Bronchial epithelial cell (primary cell): Measurements from ENCODE around the gene NRGN. TPM values are rescaled to one million over a fixed set of nuclear protein-coding genes. Genes with fewer than 3 reads are reported as not detected.

Source experiments
- DNase-seq: peaks from one replicate; pipeline ENCODE4 v3.0.0-alpha.2; 2010; ENCODE audit warnings: low read depth
- FAIRE-seq: peaks from 2 replicates; lab custom pipeline; 2011; peaks lifted over from hg19 to GRCh38; lab: Jason Lieb, UNC
- H3K27me3 ChIP-seq: 2 replicates; pipeline ENCODE4 v1.5.1; 2011; ENCODE audit warnings: low read length; ENCODE audit not compliant: control insufficient read depth, insufficient read depth
- H3K36me3 ChIP-seq: 2 replicates; pipeline ENCODE4 v1.5.1; 2011; ENCODE audit warnings: low read length; ENCODE audit not compliant: control insufficient read depth, insufficient read depth
- H3K4me3 ChIP-seq: 2 replicates; pipeline ENCODE4 v1.5.1; 2011; ENCODE audit warnings: mild to moderate bottlenecking, low read depth, low read length, control low read depth
- CTCF ChIP-seq: IDR thresholded peaks from 2 replicates; pipeline ENCODE4 v1.5.1; 2011; ENCODE audit warnings: mild to moderate bottlenecking, moderate library complexity, low read length, control low read depth, inconsistent platforms; ENCODE audit not compliant: insufficient read depth, severe bottlenecking
- total RNA-seq: library from RNA; depleted of rRNA; stranded (reverse); fragments of >200 nt; gene quantifications from 2 replicates; pipeline ENCODE4 v1.2.1, GENCODE V29; 2014

Gene NRGN
- total RNA-seq, 1 donor from 2014 or later = not detected

- no peaks in the 10 kb centered on the region for H3K27me3 ChIP-seq
- no peaks in the 10 kb centered on the region for H3K36me3 ChIP-seq
- no peak overlapping the region for H3K4me3 ChIP-seq
- FAIRE-seq (no peak), DNase-seq (no peak)
- TF ChIP-seq CTCF = no peak
Measured at GRCh38 chr11:124791626-124792341, 52.0 kb downstream of the NRGN start.

- FAIRE-seq (no peak), DNase-seq (peak; percentile 52)
- Histone ChIP-seq H3K27me3 (no peaks in the 10 kb centered on the region), H3K36me3 (no peaks in the 10 kb centered on the region), H3K4me3 (no peak overlapping the region)
- TF ChIP-seq CTCF = peak; percentile 63
Measured at GRCh38 chr11:124793466-124794278, 53.9 kb downstream of the NRGN start.

GRCh38 chr11:124796312-124796711, 56.6 kb downstream of the NRGN start:
- Histone ChIP-seq H3K4me3 (no peak overlapping the region), H3K36me3 (no peaks in the 10 kb centered on the region), H3K27me3 (no peaks in the 10 kb centered on the region)
- FAIRE-seq (no peak), DNase-seq (no peak)
- no peak for TF ChIP-seq CTCF

Other genes starting within 250 kb of the NRGN start
- gene OR8B12, start 196.3 kb upstream of the NRGN start, total RNA-seq = not detected in 2 replicates
- not detected in 2 replicates for gene OR8A1, start 169.9 kb upstream of the NRGN start, total RNA-seq
- gene PANX3, start 128.5 kb upstream of the NRGN start, total RNA-seq = not detected in 2 replicates
- 21.9 and 28.0 TPM in 2 replicates for gene TBRG1, start 117.1 kb upstream of the NRGN start, total RNA-seq
- gene SIAE, start 66.2 kb upstream of the NRGN start, total RNA-seq = 9.0 and 10.8 TPM in 2 replicates
- gene SPA17, start 66.0 kb upstream of the NRGN start, total RNA-seq = 2.4 and 5.8 TPM in 2 replicates
- gene VSIG2, start 12.3 kb downstream of the NRGN start, total RNA-seq = 0.53 and 2.0 TPM in 2 replicates
- gene ESAM, start 22.3 kb downstream of the NRGN start, total RNA-seq = not detected in 2 replicates
- gene MSANTD2, start 60.5 kb downstream of the NRGN start, total RNA-seq = 2.9 TPM in 2 replicates
- 29.5 and 30.2 TPM in 2 replicates for gene ROBO3, start 125.5 kb downstream of the NRGN start, total RNA-seq
- gene ROBO4, start 157.9 kb downstream of the NRGN start, total RNA-seq = under 0.01 TPM in 1 of 2 replicates, not detected in the other
- not detected in 2 replicates for gene HEPN1, start 179.3 kb downstream of the NRGN start, total RNA-seq
- not detected in 2 replicates for gene HEPACAM, start 196.1 kb downstream of the NRGN start, total RNA-seq
- 1.1 and 1.8 TPM in 2 replicates for gene CCDC15, start 214.3 kb downstream of the NRGN start, total RNA-seq